ENCODE results near the gene MED31. TPM values are rescaled to one million over a fixed set of nuclear protein-coding genes. Genes with fewer than 3 reads are reported as not detected.

MED31 gene
- total and polyA plus RNA-seq, 2 donors (not counting 3 experiments of a cell fraction or from before 2014, with no cell fraction given): 13.7 to 29.4 TPM

DNA sequence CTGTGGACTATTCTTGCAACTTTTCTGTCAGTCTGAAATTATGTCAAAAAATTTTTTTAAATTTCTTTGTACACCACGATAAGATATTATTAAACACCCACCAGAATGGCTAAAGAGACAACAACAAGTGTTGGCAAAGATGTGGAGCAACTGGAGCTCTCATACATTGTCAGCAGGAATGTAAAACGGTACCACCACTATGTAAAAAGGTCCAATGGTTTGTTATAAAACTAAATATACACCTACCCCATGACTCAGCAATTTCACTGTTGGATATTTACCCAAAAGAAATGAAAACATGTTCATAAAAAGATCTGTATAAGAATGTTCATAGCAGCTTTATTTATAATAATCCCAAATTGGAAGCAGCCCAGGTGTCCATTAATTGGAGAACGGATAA is 18.1 kb downstream of the MED31 start:
- H3K9ac ChIP-seq (replicated peaks; ENCODE audit: extremely low read depth, insufficient read depth, low read length): no peak overlapping the region
- H3K27ac ChIP-seq (ENCODE audit: insufficient read depth, low read depth, low read length): no peak overlapping the region
- H3K4me2 ChIP-seq (ENCODE audit: insufficient read depth, low read length): no peak overlapping the region
- no peaks in the 10 kb centered on the region for H3K27me3 ChIP-seq (ENCODE audit: control insufficient read depth in 2 of 2, insufficient read depth in 2 of 2, low read length in 2 of 2)
- no peak overlapping the region for H3K4me3 ChIP-seq (replicated peaks in 1 of 3; ENCODE audit: insufficient read depth in 1 of 3, low read depth in 1 of 3, low read length in 3 of 3)
- FAIRE-seq (no peak), DNase-seq (ENCODE audit: low read depth, low spot score) (no peak)
- intact Hi-C loops (cut with micrococcal nuclease): no loop called here
- H4K20me1 ChIP-seq (replicated peaks; ENCODE audit: control insufficient read depth, extremely low read depth, insufficient read depth, low read length): no peaks in the 10 kb centered on the region
- dilution Hi-C loops (cut with MboI; ENCODE audit: extremely low pct_ligation_motif_present, low sequenced_read_pairs): no loop called here
- H3K9me3 ChIP-seq (replicated peaks; ENCODE audit: control insufficient read depth, insufficient read depth, low read length): no peaks in the 10 kb centered on the region
- no peaks in the 10 kb centered on the region for H3K4me1 ChIP-seq (ENCODE audit: control insufficient read depth, extremely low read depth, insufficient read depth, low read length)
- TSS peak; percentile 5 for BruUV-seq (replicated peaks)
- no peak overlapping the region for H2AFZ ChIP-seq (ENCODE audit: low read depth, low read length)
- ChIA-PET POLR2A (no interaction called here), CTCF (no interaction called here)
- H3K36me3 ChIP-seq (ENCODE audit: control insufficient read depth in 2 of 2, extremely low read depth in 1 of 2, insufficient read depth in 2 of 2, low read length in 2 of 2): peaks cover 0 to 12% of the 10 kb centered on the region in 2 experiments
- H3K9me1 ChIP-seq (replicated peaks; ENCODE audit: control insufficient read depth, extremely low read depth, insufficient read depth, low read length): no peaks in the 10 kb centered on the region
- no peak for TF ChIP-seq JUN (IDR thresholded peaks at IDR 0.05; ENCODE audit: borderline replicate concordance, insufficient read depth, insufficient read length, low read depth)
- no peak for TF ChIP-seq GATA2 (IDR thresholded peaks at IDR 0.05; ENCODE audit: insufficient read depth, insufficient read length, low read depth, low read length)
- TF ChIP-seq, protein P1, sequence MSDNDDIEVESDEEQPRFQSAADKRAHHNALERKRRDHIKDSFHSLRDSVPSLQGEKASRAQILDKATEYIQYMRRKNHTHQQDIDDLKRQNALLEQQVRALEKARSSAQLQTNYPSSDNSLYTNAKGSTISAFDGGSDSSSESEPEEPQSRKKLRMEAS (IDR thresholded peaks at IDR 0.05; ENCODE audit: insufficient read depth, insufficient read length): no peak
- TF ChIP-seq FOS (IDR thresholded peaks at IDR 0.05; ENCODE audit: borderline replicate concordance, insufficient read depth, low read length): no peak
- no peak for TF ChIP-seq POLR2AphosphoS5 (IDR thresholded peaks at IDR 0.05; ENCODE audit: insufficient read depth, low read depth, low read length)
- TF ChIP-seq, protein P2, sequence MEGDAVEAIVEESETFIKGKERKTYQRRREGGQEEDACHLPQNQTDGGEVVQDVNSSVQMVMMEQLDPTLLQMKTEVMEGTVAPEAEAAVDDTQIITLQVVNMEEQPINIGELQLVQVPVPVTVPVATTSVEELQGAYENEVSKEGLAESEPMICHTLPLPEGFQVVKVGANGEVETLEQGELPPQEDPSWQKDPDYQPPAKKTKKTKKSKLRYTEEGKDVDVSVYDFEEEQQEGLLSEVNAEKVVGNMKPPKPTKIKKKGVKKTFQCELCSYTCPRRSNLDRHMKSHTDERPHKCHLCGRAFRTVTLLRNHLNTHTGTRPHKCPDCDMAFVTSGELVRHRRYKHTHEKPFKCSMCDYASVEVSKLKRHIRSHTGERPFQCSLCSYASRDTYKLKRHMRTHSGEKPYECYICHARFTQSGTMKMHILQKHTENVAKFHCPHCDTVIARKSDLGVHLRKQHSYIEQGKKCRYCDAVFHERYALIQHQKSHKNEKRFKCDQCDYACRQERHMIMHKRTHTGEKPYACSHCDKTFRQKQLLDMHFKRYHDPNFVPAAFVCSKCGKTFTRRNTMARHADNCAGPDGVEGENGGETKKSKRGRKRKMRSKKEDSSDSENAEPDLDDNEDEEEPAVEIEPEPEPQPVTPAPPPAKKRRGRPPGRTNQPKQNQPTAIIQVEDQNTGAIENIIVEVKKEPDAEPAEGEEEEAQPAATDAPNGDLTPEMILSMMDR (IDR thresholded peaks at IDR 0.05; ENCODE audit: extremely low read depth in 1 of 2, insufficient read depth in 1 of 2, low read depth in 1 of 2, low read length in 2 of 2): no peak
- TF ChIP-seq MYC (IDR thresholded peaks at IDR 0.05; ENCODE audit: low read depth, low read length): no peak
- no peak for TF ChIP-seq POLR2A (IDR thresholded peaks at IDR 0.05; ENCODE audit: low read depth, low read length)
- TF ChIP-seq EZH2 (IDR thresholded peaks at IDR 0.05; ENCODE audit: borderline replicate concordance, low read depth, low read length, severe bottlenecking): no peak
- peaks cover 5% of the 10 kb centered on the region for H3K79me2 ChIP-seq (ENCODE audit: control insufficient read depth, insufficient read depth, low read length)

Data from endothelial cell of umbilical vein (primary cell).